GM19240 (cell line): ENCODE data around the gene AGBL4.

Source experiments
- DNase-seq: peaks from one replicate; pipeline ENCODE4 v3.0.0; 2011; ENCODE audit warnings: low spot score; ENCODE audit not compliant: insufficient read length

The AGBL4 gene

GRCh38 chr1:49723662-49724061, 300.1 kb downstream of the AGBL4 start:
- no peak for DNase-seq

DNA sequence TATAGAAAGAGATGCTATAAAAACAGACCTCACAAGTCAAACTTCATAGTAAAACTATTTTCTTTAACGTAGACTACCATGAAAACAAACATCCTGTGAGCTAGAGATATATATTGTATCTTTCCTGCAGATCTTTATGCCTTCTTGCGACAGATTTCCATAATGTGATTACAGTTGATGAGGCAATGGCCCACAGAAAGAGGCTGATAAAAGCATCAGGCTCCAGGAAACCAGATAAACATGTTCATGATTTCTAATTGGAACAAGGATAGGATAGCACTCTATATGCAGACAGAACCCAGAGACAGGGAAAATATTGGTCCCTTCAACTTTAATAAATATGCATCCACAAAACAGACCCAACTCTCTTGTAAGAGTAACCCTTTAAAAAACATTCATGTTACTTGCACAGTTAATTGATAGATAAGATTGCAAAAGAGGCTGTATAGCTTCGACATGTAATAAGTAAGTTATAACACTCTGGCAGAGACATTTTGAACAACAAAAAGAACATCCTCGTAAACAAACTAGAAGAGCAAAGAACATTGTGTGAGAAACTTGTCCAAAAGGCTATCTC, 329.4 kb downstream of the AGBL4 start:
- no peak for DNase-seq

DNA sequence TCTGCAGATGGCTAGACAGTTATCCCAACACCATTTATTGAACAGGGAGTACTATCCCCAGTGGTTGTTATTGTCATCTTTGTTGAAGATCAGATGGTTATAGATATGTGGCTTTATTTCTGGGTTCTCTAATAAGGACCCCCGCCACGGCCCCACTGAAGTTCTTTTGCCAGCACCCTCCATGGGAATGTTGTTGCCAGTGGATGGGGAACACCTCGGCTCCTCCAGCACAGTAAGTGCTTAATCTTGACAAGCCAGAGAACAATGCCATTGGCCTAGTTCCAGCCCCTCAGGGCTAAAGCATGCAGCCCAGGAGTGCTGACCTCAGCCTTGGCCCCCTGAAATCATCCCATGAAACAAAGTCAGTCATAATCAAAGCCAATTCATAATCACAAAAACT, 337.6 kb downstream of the AGBL4 start:
- no peak for DNase-seq

- no peak for DNase-seq
These were observed 346.0 kb downstream of the AGBL4 start for GRCh38 chr1:49677706-49678105.

DNA sequence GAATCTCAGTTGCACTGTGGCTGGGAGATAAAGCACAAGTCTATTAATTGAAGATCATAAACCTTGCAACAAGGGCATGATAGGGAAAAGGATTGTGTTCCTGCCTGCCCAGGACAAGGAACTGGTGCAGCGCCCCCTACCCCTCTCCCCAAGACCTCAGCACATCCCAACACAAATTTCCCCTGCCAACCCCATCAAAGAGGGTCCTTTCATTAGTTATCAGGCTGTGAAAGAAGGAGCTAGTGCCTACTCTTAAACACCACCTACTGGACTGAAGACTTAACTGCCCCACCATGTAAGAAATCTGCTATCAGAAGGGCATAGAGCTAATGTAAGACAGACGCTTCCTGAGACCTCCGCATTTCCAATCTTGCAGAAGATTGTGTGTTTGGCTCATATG, 372.6 kb downstream of the AGBL4 start:
- DNase-seq, result no peak

- no peak for DNase-seq
These were observed 393.6 kb downstream of the AGBL4 start for GRCh38 chr1:49630156-49630555.

- DNase-seq, result no peak
These were observed 396.0 kb downstream of the AGBL4 start for GRCh38 chr1:49627781-49628180.

GRCh38 chr1:49626472-49626871, 397.3 kb downstream of the AGBL4 start:
- no peak for DNase-seq

DNA sequence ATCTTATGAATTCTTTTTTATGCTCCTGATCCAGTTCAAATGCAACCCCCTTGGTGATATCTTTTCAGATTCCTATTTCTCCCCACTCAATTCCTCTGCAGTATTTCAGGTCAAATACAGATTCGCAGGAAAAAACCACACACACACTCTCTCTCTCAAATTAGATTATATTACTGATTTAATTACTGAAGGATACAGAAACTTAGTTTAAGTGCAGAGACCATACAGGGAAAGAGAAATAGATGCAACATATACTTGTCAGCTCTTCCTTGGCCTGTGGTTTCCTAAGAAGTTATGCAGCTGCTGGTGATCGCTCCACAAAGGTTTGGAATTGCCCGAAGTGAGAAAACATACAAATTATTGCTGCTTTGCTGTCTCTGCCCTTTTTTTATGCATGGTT, 400.9 kb downstream of the AGBL4 start:
- DNase-seq, result no peak

DNA sequence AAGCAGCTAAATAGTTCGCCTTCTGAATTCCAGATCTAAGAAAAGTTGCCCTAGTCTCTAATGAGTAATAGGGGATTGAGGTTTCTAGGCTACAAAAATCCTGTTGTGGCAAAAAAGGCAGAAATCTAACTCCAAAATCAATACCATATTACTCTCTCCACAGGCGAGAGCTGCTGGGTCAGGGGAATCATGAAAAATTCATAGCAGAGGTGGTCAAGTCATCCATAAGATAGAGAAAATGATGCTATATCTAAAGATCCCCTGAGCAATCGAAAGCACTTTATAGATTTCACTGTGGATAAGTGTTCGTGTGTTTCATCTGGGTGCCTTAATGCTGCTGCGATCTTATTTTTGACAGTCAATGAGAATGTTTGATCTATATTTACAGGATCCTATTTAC, 417.7 kb downstream of the AGBL4 start:
- DNase-seq, result no peak

DNA sequence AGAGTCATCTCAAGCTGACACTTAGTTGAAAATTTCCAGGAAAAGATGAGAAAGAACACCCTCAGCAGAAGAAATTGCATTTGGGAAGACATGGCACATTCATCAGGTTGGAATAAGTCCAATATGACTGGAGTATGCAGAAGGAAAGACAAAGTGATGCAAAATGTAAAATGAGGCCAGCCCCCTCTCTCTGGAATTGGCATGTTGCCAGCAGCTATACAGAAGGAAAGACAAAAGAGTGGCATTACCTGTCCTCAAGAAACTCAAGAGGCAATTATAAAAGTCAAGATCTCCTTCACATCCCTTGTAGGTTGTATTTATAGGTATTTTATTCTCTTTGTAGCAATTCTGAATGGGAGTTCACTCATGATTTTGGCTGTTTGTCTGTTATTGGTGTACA, 426.3 kb downstream of the AGBL4 start:
- no peak for DNase-seq

- no peak for DNase-seq
These were observed 447.3 kb downstream of the AGBL4 start for GRCh38 chr1:49576327-49576901.

- no peak for DNase-seq
These were observed 467.0 kb downstream of the AGBL4 start for GRCh38 chr1:49556676-49557234.

- no peak for DNase-seq
These were observed 471.7 kb downstream of the AGBL4 start for GRCh38 chr1:49552101-49552500.

GRCh38 chr1:49544615-49545014, 479.1 kb downstream of the AGBL4 start:
- no peak for DNase-seq

- no peak for DNase-seq
These were observed 482.5 kb downstream of the AGBL4 start for GRCh38 chr1:49541096-49541752.

DNA sequence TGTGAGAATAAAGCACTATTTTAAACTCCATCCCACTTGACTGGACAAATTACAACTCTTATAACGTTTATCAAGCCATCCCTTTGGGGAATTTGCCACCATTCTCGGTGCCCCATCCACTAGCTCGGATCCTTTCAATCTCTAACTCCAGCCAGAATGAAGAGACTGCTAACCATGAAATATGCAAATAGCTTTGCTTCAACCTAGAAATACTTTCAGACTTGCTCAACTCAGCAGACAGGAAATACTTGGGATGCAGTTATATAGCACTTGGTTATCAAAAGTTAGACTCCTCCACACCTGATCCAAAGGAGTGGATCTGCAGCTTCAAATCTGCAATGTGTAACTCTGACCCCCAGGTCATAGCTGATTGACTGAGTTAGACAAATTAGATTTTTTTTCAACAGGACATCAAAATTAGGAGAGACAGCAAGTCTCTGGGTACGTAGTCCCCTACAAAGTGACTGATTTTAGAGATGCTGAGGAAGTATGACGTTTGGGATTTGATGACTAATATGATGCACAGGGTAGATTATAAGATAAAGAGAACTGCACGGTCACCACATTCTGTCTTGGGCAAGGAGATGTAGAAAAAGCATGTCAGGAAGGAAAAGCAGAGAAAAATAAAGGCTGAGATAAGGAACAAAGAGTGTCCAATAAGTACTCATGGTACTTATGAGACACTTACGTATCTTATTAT, 496.0 kb downstream of the AGBL4 start:
- no peak for DNase-seq

- no peak for DNase-seq
These were observed 497.1 kb downstream of the AGBL4 start for GRCh38 chr1:49526672-49527071.

- no peak for DNase-seq
These were observed 500.0 kb downstream of the AGBL4 start for GRCh38 chr1:49523764-49524163.

DNA sequence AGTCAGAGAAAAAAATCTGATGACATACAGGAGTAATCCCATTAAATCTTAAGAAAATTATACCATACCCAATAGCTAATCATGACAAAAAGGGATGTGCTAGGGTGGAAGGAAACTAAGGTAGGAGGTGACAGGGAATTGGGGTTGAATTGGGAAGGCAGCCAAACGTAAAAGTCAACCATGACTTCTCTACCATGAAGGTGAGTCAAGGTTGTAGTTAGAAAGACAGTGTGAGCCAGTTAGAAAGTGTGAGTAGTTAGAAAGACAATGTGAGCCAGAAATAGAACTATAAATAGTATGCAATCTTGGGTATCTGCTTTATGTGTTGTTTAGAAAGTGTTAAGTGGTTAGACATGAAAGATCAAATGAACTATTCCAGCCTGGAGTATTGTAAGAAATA, 556.8 kb downstream of the AGBL4 start:
- DNase-seq, result no peak

DNA sequence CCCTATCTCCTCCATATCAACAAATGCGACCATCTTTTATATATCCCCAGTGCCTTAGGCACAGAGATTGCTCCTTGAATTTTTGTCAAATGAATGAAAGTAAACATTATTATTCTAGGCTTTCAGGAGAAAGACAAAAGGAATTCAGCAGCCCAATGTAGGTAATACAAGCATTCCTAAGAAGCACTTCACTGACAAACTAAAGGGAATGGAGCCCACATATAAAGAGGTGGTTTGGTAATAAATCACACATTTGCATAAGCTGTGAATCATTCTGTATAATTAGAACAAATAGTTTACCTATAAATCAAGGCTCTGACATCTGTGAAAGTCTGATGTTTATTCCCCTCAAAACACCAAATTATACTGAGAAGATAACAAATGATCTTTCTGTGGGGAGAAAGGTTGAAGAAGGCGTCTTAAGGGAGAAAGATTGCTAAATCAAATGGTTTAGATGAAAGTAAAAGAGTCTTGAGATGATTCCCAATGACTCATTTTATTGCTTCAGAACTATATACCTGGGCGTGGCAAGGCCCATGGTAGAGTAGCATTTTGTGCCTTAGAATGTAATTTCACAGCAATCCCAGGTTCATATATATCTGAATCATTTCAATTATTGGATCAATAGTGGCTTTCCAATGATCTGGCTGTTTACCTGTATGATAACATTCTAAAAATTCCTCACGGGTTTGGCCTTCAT, 558.1 kb downstream of the AGBL4 start:
- no peak for DNase-seq

- DNase-seq, result no peak
These were observed 575.6 kb downstream of the AGBL4 start for GRCh38 chr1:49448200-49448599.
